ENCODE results near the gene TMEM120A.
"Not testable (repeated sequence)": the region's sequence is repeated elsewhere in the genome, so short reads cannot be mapped to it uniquely, and the experiment has no call there.

TMEM120A gene

GRCh38 chr7:75994388-75995051, at the start of gene TMEM120A:
TMEM120A (minus strand) TSS chr7:75994595; CDS start chr7:75994570, 25 bp downstream.
- peak; percentile 91 to 98 for DNase-seq (ENCODE audit: low read depth in 2 of 2)

GRCh38 chr7:76040126-76040525, 45.7 kb upstream of the TMEM120A start:
- DNase-seq (ENCODE audit: low read depth in 2 of 2) = no peak

- DNase-seq (ENCODE audit: low read depth in 2 of 2) = no peak
Measured at GRCh38 chr7:76037310-76037709, 42.9 kb upstream of the TMEM120A start.

GRCh38 chr7:76031964-76032363, 37.6 kb upstream of the TMEM120A start:
- DNase-seq (ENCODE audit: low read depth in 2 of 2) = no peak

GRCh38 chr7:76029682-76030081, 35.3 kb upstream of the TMEM120A start:
- DNase-seq (ENCODE audit: low read depth in 2 of 2) = not testable (repeated sequence)

- no peak for DNase-seq (ENCODE audit: low read depth in 2 of 2)
Measured at GRCh38 chr7:76023002-76023401, 28.6 kb upstream of the TMEM120A start.

GRCh38 chr7:76022026-76022780, 27.8 kb upstream of the TMEM120A start:
- DNase-seq (ENCODE audit: low read depth in 2 of 2) = no peak

GRCh38 chr7:76020031-76020714, 25.8 kb upstream of the TMEM120A start:
- peak; percentile 60 to 66 for DNase-seq (ENCODE audit: low read depth in 2 of 2)

- DNase-seq (ENCODE audit: low read depth in 2 of 2) = not testable (repeated sequence)
Measured at GRCh38 chr7:76018520-76018919, 24.1 kb upstream of the TMEM120A start.

- DNase-seq (ENCODE audit: low read depth in 2 of 2) = no peak
Measured at GRCh38 chr7:76016191-76016947, 22.0 kb upstream of the TMEM120A start.

- no peak for DNase-seq (ENCODE audit: low read depth in 2 of 2)
Measured at GRCh38 chr7:76011442-76011861, 17.1 kb upstream of the TMEM120A start.

- DNase-seq (ENCODE audit: low read depth in 2 of 2) = no peak
Measured at GRCh38 chr7:76009672-76010600, 15.5 kb upstream of the TMEM120A start.

- DNase-seq (ENCODE audit: low read depth in 2 of 2) = no peak
Measured at GRCh38 chr7:76008156-76008687, 13.8 kb upstream of the TMEM120A start.

- not testable (repeated sequence) for DNase-seq (ENCODE audit: low read depth in 2 of 2)
Measured at GRCh38 chr7:76005004-76005403, 10.6 kb upstream of the TMEM120A start.

- no peak for DNase-seq (ENCODE audit: low read depth in 2 of 2)
Measured at GRCh38 chr7:76003351-76003750, 9.0 kb upstream of the TMEM120A start.

- DNase-seq (ENCODE audit: low read depth in 2 of 2) = no peak
Measured at GRCh38 chr7:76002822-76003221, 8.4 kb upstream of the TMEM120A start.

- no peak for DNase-seq (ENCODE audit: low read depth in 2 of 2)
Measured at GRCh38 chr7:76002139-76002538, 7.7 kb upstream of the TMEM120A start.

- DNase-seq (ENCODE audit: low read depth in 2 of 2) = no peak
Measured at GRCh38 chr7:76000566-76000965, 6.2 kb upstream of the TMEM120A start.

GRCh38 chr7:75998038-75998437, 3.6 kb upstream of the TMEM120A start:
- no peak for DNase-seq (ENCODE audit: low read depth in 2 of 2)

- DNase-seq (ENCODE audit: low read depth in 2 of 2) = no peak
Measured at GRCh38 chr7:75996476-75996875, 2.1 kb upstream of the TMEM120A start.
